GM19438 (cell line): ENCODE results near the gene NOG.

Source experiments
- ATAC-seq: cut with Tn5 transposase; IDR thresholded peaks from one replicate; pipeline ENCODE4 v1.9.1; 2021; ENCODE audit warnings: low read depth; ENCODE audit not compliant: unreplicated experiment

The NOG gene

GRCh38 chr17:56593646-56594319 lies at the start of gene NOG:
Gene NOG, plus strand, starts transcription at chr17:56593699. Its CDS starts 525 bp downstream, at chr17:56594224.
- ATAC-seq, result no peak

DNA sequence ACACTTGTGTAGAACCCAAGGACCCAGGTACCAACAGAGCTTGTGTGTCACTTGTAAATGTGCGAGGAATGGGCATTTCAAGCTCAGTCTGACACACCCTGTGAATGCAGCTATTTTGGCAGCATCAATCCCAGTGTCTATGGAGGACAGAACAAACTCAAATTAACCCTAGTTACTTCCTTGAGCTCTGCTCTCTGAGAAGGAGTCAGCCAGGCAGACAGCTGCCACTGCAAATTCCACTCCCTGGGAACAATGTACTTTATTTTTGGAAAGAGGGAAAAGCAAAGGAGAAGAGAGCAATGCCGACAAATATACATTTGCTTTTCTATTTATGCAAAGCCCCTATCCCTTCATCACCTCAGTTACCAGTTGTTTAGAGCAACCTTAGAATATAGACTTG lies 48.4 kb upstream of the NOG start:
- ATAC-seq, result no peak

GRCh38 chr17:56545930-56546329 lies 47.6 kb upstream of the NOG start:
- ATAC-seq, result no peak

DNA sequence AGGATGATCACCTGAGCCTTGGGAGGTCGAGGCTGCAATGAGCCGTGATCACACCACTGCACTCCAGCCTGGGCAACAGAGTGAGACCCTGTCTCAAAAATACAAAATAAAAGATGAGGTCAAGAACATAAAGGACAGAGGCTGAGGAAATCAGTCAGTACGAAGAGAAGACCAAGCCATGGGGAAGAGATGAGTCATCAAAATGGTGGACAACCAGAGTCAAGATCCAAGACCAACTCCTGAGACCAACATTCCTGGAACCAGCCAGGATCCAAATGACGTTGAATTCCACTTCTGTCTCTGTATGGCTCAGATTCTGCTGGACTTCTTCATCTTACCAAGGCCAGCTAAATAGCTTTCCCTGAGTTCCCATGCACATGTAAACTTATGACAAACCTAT lies 44.8 kb upstream of the NOG start:
- ATAC-seq, result no peak

- no peak for ATAC-seq
Measured at GRCh38 chr17:56549501-56549900, 44.0 kb upstream of the NOG start.

DNA sequence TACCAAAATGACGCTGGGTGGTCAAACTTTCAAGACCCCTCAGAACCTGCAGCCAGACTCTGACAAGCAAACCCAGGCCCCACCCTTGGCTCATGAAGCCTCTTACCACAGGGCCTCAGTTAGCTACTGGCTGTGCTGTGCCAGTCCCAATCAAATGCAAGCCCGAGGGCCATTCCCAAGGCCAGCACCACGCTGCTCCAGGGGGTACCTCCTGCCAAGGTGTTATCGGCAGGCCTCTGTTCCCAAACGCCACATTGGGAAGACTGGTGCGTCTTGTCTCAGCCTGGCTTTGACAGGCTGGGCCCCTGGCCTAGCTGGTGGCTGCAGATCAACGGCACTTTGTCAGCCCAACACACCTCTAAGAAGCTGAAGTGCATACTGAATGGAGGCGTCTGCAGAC lies 35.8 kb upstream of the NOG start:
- no peak for ATAC-seq

GRCh38 chr17:56558088-56558487 lies 35.4 kb upstream of the NOG start:
- no peak for ATAC-seq

DNA sequence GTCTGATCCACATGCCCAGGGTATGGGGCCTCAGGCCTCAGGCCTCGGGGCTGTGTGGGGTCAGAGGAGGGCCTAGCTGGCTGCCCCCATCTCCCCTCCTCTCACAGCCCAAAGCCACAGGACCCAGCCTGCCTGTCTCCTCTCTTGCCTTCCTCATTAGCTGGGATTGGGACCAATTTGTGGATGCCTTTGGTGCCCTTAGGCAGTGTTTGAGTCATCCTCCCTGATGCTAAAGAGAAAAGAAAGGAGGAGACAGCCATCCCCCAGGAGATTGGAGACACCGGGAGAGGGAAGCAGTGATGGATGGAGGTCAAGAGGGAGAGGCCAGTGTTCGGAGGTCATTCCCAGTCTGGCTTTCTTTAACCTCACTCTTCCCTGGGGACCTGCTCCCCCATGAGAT lies 23.3 kb upstream of the NOG start:
- ATAC-seq, result no peak

- ATAC-seq, result no peak
Measured at GRCh38 chr17:56571456-56571855, 22.0 kb upstream of the NOG start.

DNA sequence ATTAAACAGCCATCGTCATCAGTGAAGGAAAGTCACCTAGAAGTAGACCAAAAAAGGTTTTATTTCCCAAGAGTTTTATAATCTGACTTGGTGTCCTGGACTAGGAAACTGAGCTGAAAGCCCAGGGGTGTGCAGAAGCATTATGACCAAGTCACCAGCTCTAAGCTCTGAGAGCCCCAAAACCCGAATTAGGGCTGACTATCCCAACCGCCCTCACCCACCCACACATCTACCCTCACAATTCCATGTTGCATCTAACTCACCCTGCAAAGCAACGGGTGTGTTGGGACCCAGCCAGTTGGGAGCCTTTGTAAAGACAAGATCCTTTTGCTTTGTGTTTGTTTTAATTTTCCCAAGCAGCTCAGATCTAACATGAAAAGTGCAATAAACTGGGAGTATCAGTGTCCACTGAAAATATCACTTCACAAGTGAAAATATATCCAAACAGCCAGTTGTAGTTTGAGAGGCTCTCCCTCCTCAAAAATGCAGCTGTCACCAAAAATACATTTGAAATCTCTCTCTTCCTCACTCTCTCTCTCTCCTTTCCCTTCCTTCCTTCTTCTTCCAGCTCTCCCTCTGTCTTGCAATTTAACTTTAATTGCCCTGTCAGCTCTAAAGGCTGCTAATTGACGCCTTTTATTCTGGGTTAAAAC lies 16.2 kb upstream of the NOG start:
- no peak for ATAC-seq

- no peak for ATAC-seq
Measured at GRCh38 chr17:56577843-56578204, 15.7 kb upstream of the NOG start.

- no peak for ATAC-seq
Measured at GRCh38 chr17:56581635-56582627, 11.6 kb upstream of the NOG start.

- no peak for ATAC-seq
Measured at GRCh38 chr17:56583772-56584171, 9.7 kb upstream of the NOG start.

- no peak for ATAC-seq
Measured at GRCh38 chr17:56587298-56587697, 6.2 kb upstream of the NOG start.

DNA sequence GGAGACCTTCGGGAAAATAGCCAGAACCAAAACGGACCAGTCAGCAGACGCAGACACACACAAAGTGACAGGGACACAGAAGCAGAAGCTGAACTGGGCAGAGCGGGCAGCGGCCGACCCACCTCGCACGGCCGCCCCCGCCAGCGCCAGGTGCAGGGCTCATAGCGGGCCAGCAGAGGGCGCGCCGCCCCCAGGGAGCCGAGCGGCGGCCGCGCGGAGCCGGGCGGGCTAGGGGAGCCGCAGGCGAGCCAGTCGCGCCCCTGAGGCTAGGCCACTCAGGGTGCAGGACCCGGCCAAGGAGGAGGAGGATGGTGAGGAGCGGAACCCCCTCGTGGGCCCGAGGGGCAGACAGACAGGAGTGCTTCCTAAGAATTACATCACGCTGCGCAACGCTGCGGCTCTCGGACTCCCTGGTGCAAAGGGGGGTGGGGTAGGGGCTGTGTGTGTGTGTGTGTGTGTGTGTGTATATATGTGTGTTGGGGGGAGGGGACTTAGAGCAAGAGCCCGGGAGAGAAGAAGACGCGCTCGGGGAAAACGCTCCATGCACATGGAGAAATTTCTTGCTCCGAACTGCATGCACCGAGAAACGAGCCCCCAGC lies 913 bp upstream of the NOG start:
- ATAC-seq, result no peak

- no peak for ATAC-seq
Measured at GRCh38 chr17:56593086-56593645, 333 bp upstream of the NOG start.

DNA sequence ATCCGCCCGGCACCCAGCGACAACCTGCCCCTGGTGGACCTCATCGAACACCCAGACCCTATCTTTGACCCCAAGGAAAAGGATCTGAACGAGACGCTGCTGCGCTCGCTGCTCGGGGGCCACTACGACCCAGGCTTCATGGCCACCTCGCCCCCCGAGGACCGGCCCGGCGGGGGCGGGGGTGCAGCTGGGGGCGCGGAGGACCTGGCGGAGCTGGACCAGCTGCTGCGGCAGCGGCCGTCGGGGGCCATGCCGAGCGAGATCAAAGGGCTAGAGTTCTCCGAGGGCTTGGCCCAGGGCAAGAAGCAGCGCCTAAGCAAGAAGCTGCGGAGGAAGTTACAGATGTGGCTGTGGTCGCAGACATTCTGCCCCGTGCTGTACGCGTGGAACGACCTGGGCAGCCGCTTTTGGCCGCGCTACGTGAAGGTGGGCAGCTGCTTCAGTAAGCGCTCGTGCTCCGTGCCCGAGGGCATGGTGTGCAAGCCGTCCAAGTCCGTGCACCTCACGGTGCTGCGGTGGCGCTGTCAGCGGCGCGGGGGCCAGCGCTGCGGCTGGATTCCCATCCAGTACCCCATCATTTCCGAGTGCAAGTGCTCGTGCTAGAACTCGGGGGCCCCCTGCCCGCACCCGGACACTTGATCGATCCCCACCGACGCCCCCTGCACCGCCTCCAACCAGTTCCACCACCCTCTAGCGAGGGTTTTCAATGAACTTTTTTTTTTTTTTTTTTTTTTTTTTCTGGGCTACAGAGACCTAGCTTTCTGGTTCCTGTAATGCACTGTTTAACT lies 1.0 kb downstream of the NOG start:
- no peak for ATAC-seq

- ATAC-seq, result no peak
Measured at GRCh38 chr17:56595108-56595418, 1.6 kb downstream of the NOG start.

- no peak for ATAC-seq
Measured at GRCh38 chr17:56595831-56596690, 2.6 kb downstream of the NOG start.
